Measurements from ENCODE around the gene FOXN3. TPM values are rescaled to one million over a fixed set of nuclear protein-coding genes. Genes with fewer than 3 reads are reported as not detected.

FOXN3 gene
- total RNA-seq, 1 donor from 2014 or later = 122 TPM

DNA sequence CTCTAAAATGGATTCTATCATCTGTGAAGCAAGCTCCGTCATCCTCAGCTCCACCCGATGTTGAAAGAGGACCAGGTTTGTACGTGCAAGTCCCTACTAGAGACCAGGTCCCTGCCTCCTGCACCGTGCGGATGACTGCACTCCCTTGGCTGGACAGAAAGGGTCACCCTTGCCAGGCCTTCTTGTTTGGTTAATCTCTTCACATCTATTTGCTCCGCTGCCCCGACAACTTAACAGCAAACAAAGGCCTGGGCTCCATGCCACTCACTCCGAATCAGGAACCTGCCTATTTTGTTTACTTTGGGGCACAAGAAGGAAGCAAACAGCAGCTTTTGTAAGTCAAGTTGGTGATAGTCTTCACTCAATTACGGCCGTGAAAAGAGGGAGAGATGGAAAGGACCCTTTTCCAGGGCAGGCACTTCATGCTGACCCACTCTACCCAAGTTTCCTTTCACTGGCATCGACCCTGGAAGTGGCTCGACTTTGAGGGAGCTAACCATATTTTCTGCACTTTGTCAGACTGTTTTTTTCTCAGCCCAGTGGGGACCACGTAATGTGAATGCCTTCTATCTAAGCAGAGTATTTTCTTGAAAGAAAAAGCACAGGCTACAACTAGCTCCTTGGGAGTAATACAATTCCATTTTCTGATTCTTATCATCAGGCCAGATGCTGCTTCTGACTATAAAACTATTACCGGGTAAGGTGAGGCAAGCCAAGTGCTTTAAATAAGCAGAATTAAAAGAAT lies 202.6 kb downstream of the FOXN3 start:
- Histone ChIP-seq H3K27ac (ENCODE audit: low read depth, low read length) (no peak overlapping the region), H3K9ac (ENCODE audit: low read length) (no peak overlapping the region), H4K20me1 (ENCODE audit: insufficient read depth, low read length) (peaks cover 18% of the 10 kb centered on the region), H3K4me3 (ENCODE audit: insufficient read depth, low read depth, low read length) (no peak overlapping the region), H3K4me1 (ENCODE audit: insufficient read depth, low read length) (no peaks in the 10 kb centered on the region), H2AFZ (ENCODE audit: low read depth, low read length) (no peak overlapping the region), H3K9me3 (ENCODE audit: insufficient read depth, low read depth, low read length) (no peaks in the 10 kb centered on the region), H3K79me2 (ENCODE audit: insufficient read depth, low read length) (no peaks in the 10 kb centered on the region), H3K27me3 (ENCODE audit: insufficient read depth, low read length) (no peaks in the 10 kb centered on the region), H3K4me2 (ENCODE audit: low read length) (no peak overlapping the region), H3K36me3 (ENCODE audit: insufficient read depth, low read length) (no peaks in the 10 kb centered on the region)
- H3K4me1 Mint-ChIP-seq (ENCODE audit: low read depth, unreplicated experiment) = no peaks in the 10 kb centered on the region
- FAIRE-seq (no peak), DNase-seq (ENCODE audit: low read depth) (no peak)
- peaks cover 2% of the 10 kb centered on the region for H3K9me3 Mint-ChIP-seq (ENCODE audit: unreplicated experiment)
- TF ChIP-seq, protein P1, sequence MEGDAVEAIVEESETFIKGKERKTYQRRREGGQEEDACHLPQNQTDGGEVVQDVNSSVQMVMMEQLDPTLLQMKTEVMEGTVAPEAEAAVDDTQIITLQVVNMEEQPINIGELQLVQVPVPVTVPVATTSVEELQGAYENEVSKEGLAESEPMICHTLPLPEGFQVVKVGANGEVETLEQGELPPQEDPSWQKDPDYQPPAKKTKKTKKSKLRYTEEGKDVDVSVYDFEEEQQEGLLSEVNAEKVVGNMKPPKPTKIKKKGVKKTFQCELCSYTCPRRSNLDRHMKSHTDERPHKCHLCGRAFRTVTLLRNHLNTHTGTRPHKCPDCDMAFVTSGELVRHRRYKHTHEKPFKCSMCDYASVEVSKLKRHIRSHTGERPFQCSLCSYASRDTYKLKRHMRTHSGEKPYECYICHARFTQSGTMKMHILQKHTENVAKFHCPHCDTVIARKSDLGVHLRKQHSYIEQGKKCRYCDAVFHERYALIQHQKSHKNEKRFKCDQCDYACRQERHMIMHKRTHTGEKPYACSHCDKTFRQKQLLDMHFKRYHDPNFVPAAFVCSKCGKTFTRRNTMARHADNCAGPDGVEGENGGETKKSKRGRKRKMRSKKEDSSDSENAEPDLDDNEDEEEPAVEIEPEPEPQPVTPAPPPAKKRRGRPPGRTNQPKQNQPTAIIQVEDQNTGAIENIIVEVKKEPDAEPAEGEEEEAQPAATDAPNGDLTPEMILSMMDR (IDR thresholded peaks at IDR 0.05; ENCODE audit: insufficient read depth, low read depth, low read length) = no peak
- no peak for TF ChIP-seq EZH2 (IDR thresholded peaks at IDR 0.05; ENCODE audit: insufficient read depth, low read length)
- no peak overlapping the region for H3K4me3 Mint-ChIP-seq (ENCODE audit: unreplicated experiment)
- H3K27ac Mint-ChIP-seq (ENCODE audit: unreplicated experiment) = no peak overlapping the region
- H3K36me3 Mint-ChIP-seq (ENCODE audit: low read depth, unreplicated experiment) = peaks cover 24% of the 10 kb centered on the region
- no peaks in the 10 kb centered on the region for H3K27me3 Mint-ChIP-seq (ENCODE audit: low read depth, unreplicated experiment)

GRCh38 chr14:89212386-89213235 lies 204.4 kb downstream of the FOXN3 start:
- no peaks in the 10 kb centered on the region for H3K9me3 Mint-ChIP-seq (ENCODE audit: unreplicated experiment)
- FAIRE-seq (no peak), DNase-seq (ENCODE audit: low read depth) (no peak)
- no peak overlapping the region for H3K4me3 ChIP-seq (ENCODE audit: insufficient read depth, low read depth, low read length)
- H3K27me3 ChIP-seq (ENCODE audit: insufficient read depth, low read length) = no peaks in the 10 kb centered on the region
- H3K36me3 Mint-ChIP-seq (ENCODE audit: low read depth, unreplicated experiment) = peaks cover 19% of the 10 kb centered on the region
- no peaks in the 10 kb centered on the region for H3K27me3 Mint-ChIP-seq (ENCODE audit: low read depth, unreplicated experiment)
- H3K9ac ChIP-seq (ENCODE audit: low read length) = no peak overlapping the region
- peaks cover 33% of the 10 kb centered on the region for H4K20me1 ChIP-seq (ENCODE audit: insufficient read depth, low read length)
- H3K36me3 ChIP-seq (ENCODE audit: insufficient read depth, low read length) = no peaks in the 10 kb centered on the region
- H3K9me3 ChIP-seq (ENCODE audit: insufficient read depth, low read depth, low read length) = no peaks in the 10 kb centered on the region
- H3K79me2 ChIP-seq (ENCODE audit: insufficient read depth, low read length) = peaks cover 5% of the 10 kb centered on the region
- TF ChIP-seq, protein P1 (IDR thresholded peaks at IDR 0.05; ENCODE audit: insufficient read depth, low read depth, low read length) = no peak
- no peak for TF ChIP-seq EZH2 (IDR thresholded peaks at IDR 0.05; ENCODE audit: insufficient read depth, low read length)
- H3K4me2 ChIP-seq (ENCODE audit: low read length) = no peak overlapping the region
- no peak overlapping the region for H3K27ac Mint-ChIP-seq (ENCODE audit: unreplicated experiment)
- no peak overlapping the region for H3K27ac ChIP-seq (ENCODE audit: low read depth, low read length)
- H3K4me1 ChIP-seq (ENCODE audit: insufficient read depth, low read length) = no peaks in the 10 kb centered on the region
- H2AFZ ChIP-seq (ENCODE audit: low read depth, low read length) = no peak overlapping the region
- H3K4me1 Mint-ChIP-seq (ENCODE audit: low read depth, unreplicated experiment) = no peaks in the 10 kb centered on the region
- no peak overlapping the region for H3K4me3 Mint-ChIP-seq (ENCODE audit: unreplicated experiment)

All from astrocyte (in vitro differentiated cells and primary cell).